Endothelial cell (in vitro differentiated cells): Measurements from ENCODE around the gene SHROOM3. TPM values are rescaled to one million over a fixed set of nuclear protein-coding genes. Genes with fewer than 3 reads are reported as not detected.
"Not testable (repeated sequence)": the region's sequence is repeated elsewhere in the genome, so short reads cannot be mapped to it uniquely, and the experiment has no call there.

Experiments
- DNase-seq: peaks from one replicate; pipeline ENCODE4 v3.0.0; 2021; ENCODE audit warnings: low spot score
- H3K27ac Mint-ChIP-seq: one replicate; pipeline ENCODE4 v1.8.0; 2021; ENCODE audit warnings: mixed read lengths, inconsistent platforms; ENCODE audit not compliant: unreplicated experiment
- H3K27me3 Mint-ChIP-seq: one replicate; pipeline ENCODE4 v1.8.0; 2021; ENCODE audit warnings: mild to moderate bottlenecking, moderate library complexity, mixed read lengths, inconsistent platforms; ENCODE audit not compliant: unreplicated experiment
- H3K36me3 Mint-ChIP-seq: one replicate; pipeline ENCODE4 v1.8.0; 2021; ENCODE audit warnings: mild to moderate bottlenecking, low read depth, mixed read lengths, inconsistent platforms; ENCODE audit not compliant: unreplicated experiment
- H3K4me1 Mint-ChIP-seq: one replicate; pipeline ENCODE4 v1.8.0; 2021; ENCODE audit warnings: mild to moderate bottlenecking, mixed read lengths, inconsistent platforms; ENCODE audit not compliant: unreplicated experiment
- H3K4me3 Mint-ChIP-seq: one replicate; pipeline ENCODE4 v1.8.0; 2021; ENCODE audit warnings: mild to moderate bottlenecking, mixed read lengths, inconsistent platforms; ENCODE audit not compliant: unreplicated experiment
- H3K9me3 Mint-ChIP-seq: one replicate; pipeline ENCODE4 v1.8.0; 2021; ENCODE audit warnings: mixed read lengths, inconsistent platforms; ENCODE audit not compliant: unreplicated experiment
- total RNA-seq: library from RNA; stranded (reverse); fragmentation: NEBNext Ultra II Directional; extraction: Animal tissue kit (Norgen Biotek cat#: 25700); gene quantifications from one replicate; pipeline ENCODE4 v1.2.1, GENCODE V29; 2021; ENCODE audit not compliant: unreplicated experiment
- TF ChIP-seq, protein P1 (sequence below): fragments of 200-600 bp; sonication (generic); IDR thresholded peaks from one replicate; pipeline ENCODE4 v1.5.0; 2021; ENCODE audit warnings: antibody characterized with exemption; ENCODE audit not compliant: unreplicated experiment

The SHROOM3 gene
- total RNA-seq, 1 donor from 2014 or later, result 7.9 TPM

DNA sequence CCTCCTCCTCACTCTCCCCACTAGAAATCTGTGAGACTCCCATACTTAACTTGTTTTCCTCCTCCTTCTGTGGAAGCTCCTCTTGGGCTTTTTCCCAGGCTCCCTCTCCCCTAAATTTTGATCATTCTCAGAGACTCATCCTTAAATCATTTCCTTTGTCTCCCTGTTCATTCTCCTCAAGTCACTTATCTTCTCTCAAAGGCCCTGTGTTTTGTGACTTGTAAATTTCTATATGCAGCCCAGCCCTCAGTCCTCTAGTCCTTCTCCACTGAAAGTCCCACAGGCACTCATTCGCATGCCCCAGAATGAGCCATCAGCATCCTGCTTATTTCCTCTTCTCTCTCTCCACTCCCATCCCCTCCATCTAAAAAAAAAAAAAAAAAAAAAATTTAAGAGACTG, 291.1 kb downstream of the SHROOM3 start:
- H3K27ac Mint-ChIP-seq, result no peak overlapping the region
- peaks cover 4% of the 10 kb centered on the region for H3K27me3 Mint-ChIP-seq
- peaks cover 30% of the 10 kb centered on the region for H3K4me1 Mint-ChIP-seq
- TF ChIP-seq, protein P1, sequence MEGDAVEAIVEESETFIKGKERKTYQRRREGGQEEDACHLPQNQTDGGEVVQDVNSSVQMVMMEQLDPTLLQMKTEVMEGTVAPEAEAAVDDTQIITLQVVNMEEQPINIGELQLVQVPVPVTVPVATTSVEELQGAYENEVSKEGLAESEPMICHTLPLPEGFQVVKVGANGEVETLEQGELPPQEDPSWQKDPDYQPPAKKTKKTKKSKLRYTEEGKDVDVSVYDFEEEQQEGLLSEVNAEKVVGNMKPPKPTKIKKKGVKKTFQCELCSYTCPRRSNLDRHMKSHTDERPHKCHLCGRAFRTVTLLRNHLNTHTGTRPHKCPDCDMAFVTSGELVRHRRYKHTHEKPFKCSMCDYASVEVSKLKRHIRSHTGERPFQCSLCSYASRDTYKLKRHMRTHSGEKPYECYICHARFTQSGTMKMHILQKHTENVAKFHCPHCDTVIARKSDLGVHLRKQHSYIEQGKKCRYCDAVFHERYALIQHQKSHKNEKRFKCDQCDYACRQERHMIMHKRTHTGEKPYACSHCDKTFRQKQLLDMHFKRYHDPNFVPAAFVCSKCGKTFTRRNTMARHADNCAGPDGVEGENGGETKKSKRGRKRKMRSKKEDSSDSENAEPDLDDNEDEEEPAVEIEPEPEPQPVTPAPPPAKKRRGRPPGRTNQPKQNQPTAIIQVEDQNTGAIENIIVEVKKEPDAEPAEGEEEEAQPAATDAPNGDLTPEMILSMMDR, result no peak
- no peak overlapping the region for H3K4me3 Mint-ChIP-seq
- no peaks in the 10 kb centered on the region for H3K9me3 Mint-ChIP-seq
- no peaks in the 10 kb centered on the region for H3K36me3 Mint-ChIP-seq
- DNase-seq, result no peak

DNA sequence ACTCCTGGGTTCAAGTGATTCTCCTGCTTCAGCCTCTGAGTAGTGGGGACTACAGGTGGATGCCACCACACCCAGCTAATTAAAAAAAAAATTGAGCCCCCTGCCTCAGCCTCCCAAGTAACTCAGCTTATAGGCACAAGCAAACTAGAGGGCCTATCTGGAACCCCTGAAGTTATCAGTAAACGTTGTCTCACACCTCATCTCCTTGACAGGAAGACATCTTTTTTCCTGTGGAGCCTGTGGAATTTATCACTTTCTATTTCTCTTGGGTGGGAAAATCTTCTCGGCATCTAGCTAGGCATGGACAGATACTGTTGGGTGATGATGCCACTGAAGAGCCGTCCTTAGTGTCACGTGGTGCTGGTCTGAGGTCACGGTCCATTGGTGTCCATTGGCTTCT, 291.6 kb downstream of the SHROOM3 start:
- Mint-ChIP-seq H3K4me1 (peaks cover 32% of the 10 kb centered on the region), H3K27me3 (peaks cover under 1% of the 10 kb centered on the region), H3K27ac (no peak overlapping the region), H3K9me3 (no peaks in the 10 kb centered on the region), H3K36me3 (no peaks in the 10 kb centered on the region), H3K4me3 (no peak overlapping the region)
- DNase-seq, result no peak
- TF ChIP-seq, protein P1, result no peak

DNA sequence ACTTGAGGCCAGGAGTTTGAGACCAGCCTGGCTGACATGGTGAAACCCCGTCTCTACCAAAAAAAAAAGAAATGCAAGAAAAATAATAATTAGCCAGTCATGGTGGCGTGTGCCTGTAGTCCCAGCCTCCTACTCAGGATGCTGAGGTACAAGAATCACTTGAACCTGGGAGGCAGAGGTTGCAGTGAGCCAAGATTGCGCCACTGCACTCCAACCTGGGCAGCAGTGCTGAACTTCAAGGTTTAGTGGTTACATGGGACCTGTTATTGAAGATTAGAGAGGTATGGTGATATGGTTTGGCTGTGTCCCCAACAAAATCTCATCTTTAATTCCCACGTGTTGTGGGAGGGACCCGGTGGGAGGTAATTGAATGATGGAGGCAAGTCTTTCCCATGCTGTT, 292.9 kb downstream of the SHROOM3 start:
- not testable (repeated sequence) for H3K36me3 Mint-ChIP-seq, DNase-seq, H3K27ac Mint-ChIP-seq, H3K27me3 Mint-ChIP-seq, H3K4me3 Mint-ChIP-seq, H3K9me3 Mint-ChIP-seq
- peaks cover 44% of the 10 kb centered on the region for H3K4me1 Mint-ChIP-seq

DNA sequence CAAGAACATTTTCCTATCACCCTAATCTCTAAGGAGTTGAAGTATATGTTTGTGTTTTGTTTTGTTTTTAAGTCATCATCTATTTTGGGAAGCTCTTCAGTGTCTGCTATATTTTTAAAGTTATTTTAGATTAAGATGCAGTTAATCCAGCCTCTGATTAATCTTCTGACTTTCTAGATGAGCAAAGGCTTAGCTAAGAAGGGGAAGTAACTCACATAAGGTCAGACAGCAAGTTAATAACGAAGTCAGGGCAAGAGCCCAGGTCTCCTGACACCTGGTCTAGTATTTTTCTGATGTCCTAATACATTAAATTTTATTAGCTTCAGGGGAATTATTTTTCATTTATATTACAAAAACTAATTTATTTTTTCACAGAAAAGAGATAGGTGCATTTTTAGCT, 294.4 kb downstream of the SHROOM3 start:
- peaks cover 37% of the 10 kb centered on the region for H3K4me1 Mint-ChIP-seq
- TF ChIP-seq, protein P1, result no peak
- H3K27me3 Mint-ChIP-seq, result no peaks in the 10 kb centered on the region
- DNase-seq, result no peak
- H3K36me3 Mint-ChIP-seq, result no peaks in the 10 kb centered on the region
- H3K27ac Mint-ChIP-seq, result no peak overlapping the region
- H3K9me3 Mint-ChIP-seq, result no peaks in the 10 kb centered on the region
- no peak overlapping the region for H3K4me3 Mint-ChIP-seq

DNA sequence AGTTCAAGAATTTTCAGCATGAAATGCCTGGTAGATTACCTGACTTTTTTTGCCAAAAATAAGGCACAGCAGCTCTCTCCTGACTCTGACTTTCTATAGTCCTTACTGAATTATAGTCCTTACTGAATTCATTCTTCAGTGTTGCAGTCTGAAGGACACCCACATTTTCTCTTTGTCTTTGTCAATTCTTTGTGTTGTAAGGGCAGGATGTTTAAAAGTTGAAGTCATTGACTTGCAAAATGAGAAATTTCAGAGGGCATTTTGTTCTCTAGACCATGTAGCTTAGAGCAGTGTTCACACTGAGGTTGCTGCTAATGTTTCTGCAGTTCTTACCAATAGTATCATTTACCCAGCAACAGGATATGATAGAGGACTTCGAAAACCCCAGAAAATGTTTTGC, 295.0 kb downstream of the SHROOM3 start:
- Mint-ChIP-seq H3K36me3 (no peaks in the 10 kb centered on the region), H3K9me3 (no peaks in the 10 kb centered on the region), H3K4me3 (no peak overlapping the region), H3K27me3 (no peaks in the 10 kb centered on the region), H3K27ac (no peak overlapping the region), H3K4me1 (peaks cover 37% of the 10 kb centered on the region)
- TF ChIP-seq, protein P1, result no peak
- no peak for DNase-seq

DNA sequence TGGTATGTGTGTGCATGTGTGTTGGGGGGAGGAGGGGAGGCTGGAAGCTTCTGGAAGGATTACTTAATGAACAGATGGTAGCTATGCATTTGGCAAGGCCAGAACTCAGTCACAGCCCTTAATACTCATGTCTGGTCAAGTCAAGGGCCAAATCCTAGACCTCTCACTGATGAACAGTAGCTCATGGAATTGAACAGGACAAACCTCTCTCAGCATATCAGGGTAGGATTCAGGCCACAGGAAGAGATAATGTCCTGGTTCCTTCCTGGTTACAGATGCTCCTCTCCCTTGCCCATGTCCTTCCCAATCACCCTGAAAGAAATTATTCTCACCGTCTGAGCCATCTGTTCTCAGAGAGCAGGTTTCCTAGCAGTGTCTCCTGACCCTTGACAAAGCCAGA, 297.2 kb downstream of the SHROOM3 start:
- Mint-ChIP-seq H3K4me3 (no peak overlapping the region), H3K27ac (peak overlapping the region; percentile 73), H3K36me3 (no peaks in the 10 kb centered on the region), H3K9me3 (no peaks in the 10 kb centered on the region), H3K4me1 (peaks cover 26% of the 10 kb centered on the region), H3K27me3 (no peaks in the 10 kb centered on the region)
- TF ChIP-seq, protein P1, result no peak
- no peak for DNase-seq
